ENCODE measurements around the gene ALPK3.

- TF ChIP-seq, protein P1, sequence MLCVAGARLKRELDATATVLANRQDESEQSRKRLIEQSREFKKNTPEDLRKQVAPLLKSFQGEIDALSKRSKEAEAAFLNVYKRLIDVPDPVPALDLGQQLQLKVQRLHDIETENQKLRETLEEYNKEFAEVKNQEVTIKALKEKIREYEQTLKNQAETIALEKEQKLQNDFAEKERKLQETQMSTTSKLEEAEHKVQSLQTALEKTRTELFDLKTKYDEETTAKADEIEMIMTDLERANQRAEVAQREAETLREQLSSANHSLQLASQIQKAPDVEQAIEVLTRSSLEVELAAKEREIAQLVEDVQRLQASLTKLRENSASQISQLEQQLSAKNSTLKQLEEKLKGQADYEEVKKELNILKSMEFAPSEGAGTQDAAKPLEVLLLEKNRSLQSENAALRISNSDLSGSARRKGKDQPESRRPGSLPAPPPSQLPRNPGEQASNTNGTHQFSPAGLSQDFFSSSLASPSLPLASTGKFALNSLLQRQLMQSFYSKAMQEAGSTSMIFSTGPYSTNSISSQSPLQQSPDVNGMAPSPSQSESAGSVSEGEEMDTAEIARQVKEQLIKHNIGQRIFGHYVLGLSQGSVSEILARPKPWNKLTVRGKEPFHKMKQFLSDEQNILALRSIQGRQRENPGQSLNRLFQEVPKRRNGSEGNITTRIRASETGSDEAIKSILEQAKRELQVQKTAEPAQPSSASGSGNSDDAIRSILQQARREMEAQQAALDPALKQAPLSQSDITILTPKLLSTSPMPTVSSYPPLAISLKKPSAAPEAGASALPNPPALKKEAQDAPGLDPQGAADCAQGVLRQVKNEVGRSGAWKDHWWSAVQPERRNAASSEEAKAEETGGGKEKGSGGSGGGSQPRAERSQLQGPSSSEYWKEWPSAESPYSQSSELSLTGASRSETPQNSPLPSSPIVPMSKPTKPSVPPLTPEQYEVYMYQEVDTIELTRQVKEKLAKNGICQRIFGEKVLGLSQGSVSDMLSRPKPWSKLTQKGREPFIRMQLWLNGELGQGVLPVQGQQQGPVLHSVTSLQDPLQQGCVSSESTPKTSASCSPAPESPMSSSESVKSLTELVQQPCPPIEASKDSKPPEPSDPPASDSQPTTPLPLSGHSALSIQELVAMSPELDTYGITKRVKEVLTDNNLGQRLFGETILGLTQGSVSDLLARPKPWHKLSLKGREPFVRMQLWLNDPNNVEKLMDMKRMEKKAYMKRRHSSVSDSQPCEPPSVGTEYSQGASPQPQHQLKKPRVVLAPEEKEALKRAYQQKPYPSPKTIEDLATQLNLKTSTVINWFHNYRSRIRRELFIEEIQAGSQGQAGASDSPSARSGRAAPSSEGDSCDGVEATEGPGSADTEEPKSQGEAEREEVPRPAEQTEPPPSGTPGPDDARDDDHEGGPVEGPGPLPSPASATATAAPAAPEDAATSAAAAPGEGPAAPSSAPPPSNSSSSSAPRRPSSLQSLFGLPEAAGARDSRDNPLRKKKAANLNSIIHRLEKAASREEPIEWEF (IDR thresholded peaks at IDR 0.05; ENCODE audit: insufficient replicate concordance, low read depth, low read length) = no peak
- TF ChIP-seq CTCF (IDR thresholded peaks at IDR 0.05 in 2 of 3, conservative IDR thresholded peaks at IDR 0.05 in 1 of 3; ENCODE audit: control insufficient read depth in 2 of 3, extremely low read depth in 1 of 3, insufficient read depth in 1 of 3, low read depth in 3 of 3, low read length in 3 of 3) (no peak), SMAD1 (IDR thresholded peaks at IDR 0.05; ENCODE audit: low read depth, partially characterized antibody) (no peak), RFX5 (IDR thresholded peaks at IDR 0.05; ENCODE audit: low read depth, low read length) (no peak), RAD21 (IDR thresholded peaks at IDR 0.05; ENCODE audit: insufficient read depth, low read depth, low read length) (no peak), EP300 (IDR thresholded peaks at IDR 0.05; ENCODE audit: borderline replicate concordance in 1 of 2, control insufficient read depth in 1 of 2, low read depth in 2 of 2, low read length in 2 of 2) (no peak), EZH2 (IDR thresholded peaks at IDR 0.05; ENCODE audit: borderline replicate concordance, control insufficient read depth, low read depth, low read length) (no peak), POLR2AphosphoS5 (IDR thresholded peaks at IDR 0.05; ENCODE audit: low read length) (no peak)
Observed at GRCh38 chr15:84857418-84858004, 40.4 kb downstream of the ALPK3 start.

Data from GM12878 (cell line).